ENCODE results near the gene RSL24D1.

RSL24D1 gene

GRCh38 chr15:55230051-55230670 lies 33.4 kb upstream of the RSL24D1 start:
- TF ChIP-seq POLR2AphosphoS5 (IDR thresholded peaks at IDR 0.05; ENCODE audit: low read depth, low read length) (no peak), REST (IDR thresholded peaks at IDR 0.05; ENCODE audit: insufficient read depth in 1 of 2, low read depth in 2 of 2, low read length in 2 of 2) (no peak), TAF1 (IDR thresholded peaks at IDR 0.05; ENCODE audit: borderline replicate concordance, insufficient read depth, low read length) (no peak), FOXP2 (optimal IDR thresholded peaks at IDR 0.05; ENCODE audit: borderline replicate concordance, extremely low read depth, extremely low read length, insufficient read depth) (no peak), SIN3A (IDR thresholded peaks at IDR 0.05; ENCODE audit: borderline replicate concordance, insufficient read depth, low read length) (no peak)

- TF ChIP-seq REST (IDR thresholded peaks at IDR 0.05; ENCODE audit: insufficient read depth in 1 of 2, low read depth in 2 of 2, low read length in 2 of 2) (no peak), FOXP2 (optimal IDR thresholded peaks at IDR 0.05; ENCODE audit: borderline replicate concordance, extremely low read depth, extremely low read length, insufficient read depth) (no peak), POLR2AphosphoS5 (IDR thresholded peaks at IDR 0.05; ENCODE audit: low read depth, low read length) (no peak), SIN3A (IDR thresholded peaks at IDR 0.05; ENCODE audit: borderline replicate concordance, insufficient read depth, low read length) (no peak), TAF1 (IDR thresholded peaks at IDR 0.05; ENCODE audit: borderline replicate concordance, insufficient read depth, low read length) (no peak)
Measured at GRCh38 chr15:55226127-55226526, 29.4 kb upstream of the RSL24D1 start.

- no peak for TF ChIP-seq REST (IDR thresholded peaks at IDR 0.05; ENCODE audit: insufficient read depth in 1 of 2, low read depth in 2 of 2, low read length in 2 of 2)
- no peak for TF ChIP-seq TAF1 (IDR thresholded peaks at IDR 0.05; ENCODE audit: borderline replicate concordance, insufficient read depth, low read length)
- TF ChIP-seq SIN3A (IDR thresholded peaks at IDR 0.05; ENCODE audit: borderline replicate concordance, insufficient read depth, low read length) = no peak
- no peak for TF ChIP-seq FOXP2 (optimal IDR thresholded peaks at IDR 0.05; ENCODE audit: borderline replicate concordance, extremely low read depth, extremely low read length, insufficient read depth)
- no peak for TF ChIP-seq POLR2AphosphoS5 (IDR thresholded peaks at IDR 0.05; ENCODE audit: low read depth, low read length)
Measured at GRCh38 chr15:55224892-55225291, 28.2 kb upstream of the RSL24D1 start.

GRCh38 chr15:55222588-55222987 lies 25.8 kb upstream of the RSL24D1 start:
- TF ChIP-seq POLR2AphosphoS5 (IDR thresholded peaks at IDR 0.05; ENCODE audit: low read depth, low read length) (no peak), FOXP2 (optimal IDR thresholded peaks at IDR 0.05; ENCODE audit: borderline replicate concordance, extremely low read depth, extremely low read length, insufficient read depth) (no peak), TAF1 (IDR thresholded peaks at IDR 0.05; ENCODE audit: borderline replicate concordance, insufficient read depth, low read length) (no peak), REST (IDR thresholded peaks at IDR 0.05; ENCODE audit: insufficient read depth in 1 of 2, low read depth in 2 of 2, low read length in 2 of 2) (no peak)

Measured in PFSK-1 (cell line).